ENCODE measurements around the gene NEGR1.

DNA sequence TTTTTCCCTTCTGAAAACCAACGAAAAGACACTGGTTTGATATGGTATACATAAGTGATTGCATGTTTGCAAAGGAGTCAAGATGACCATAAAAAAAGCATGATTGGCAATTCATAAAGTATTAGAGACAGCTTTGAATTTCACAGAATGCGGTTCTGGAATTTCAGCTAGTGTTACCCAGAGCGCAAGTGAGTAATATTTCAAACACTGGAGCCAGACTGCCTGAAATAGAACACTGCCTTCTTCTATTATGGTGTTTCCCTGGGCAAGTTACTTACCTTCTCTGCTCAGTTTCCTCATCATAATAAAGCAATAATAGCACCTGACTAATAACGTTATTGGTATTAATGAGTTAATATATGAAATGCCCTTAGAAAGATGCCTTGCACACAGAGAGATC lies 54.7 kb downstream of the NEGR1 start:
- TF ChIP-seq EZH2phosphoT487 (IDR thresholded peaks at IDR 0.05; ENCODE audit: low read depth, severe bottlenecking, unreplicated experiment): no peak
- TF ChIP-seq, protein P1, sequence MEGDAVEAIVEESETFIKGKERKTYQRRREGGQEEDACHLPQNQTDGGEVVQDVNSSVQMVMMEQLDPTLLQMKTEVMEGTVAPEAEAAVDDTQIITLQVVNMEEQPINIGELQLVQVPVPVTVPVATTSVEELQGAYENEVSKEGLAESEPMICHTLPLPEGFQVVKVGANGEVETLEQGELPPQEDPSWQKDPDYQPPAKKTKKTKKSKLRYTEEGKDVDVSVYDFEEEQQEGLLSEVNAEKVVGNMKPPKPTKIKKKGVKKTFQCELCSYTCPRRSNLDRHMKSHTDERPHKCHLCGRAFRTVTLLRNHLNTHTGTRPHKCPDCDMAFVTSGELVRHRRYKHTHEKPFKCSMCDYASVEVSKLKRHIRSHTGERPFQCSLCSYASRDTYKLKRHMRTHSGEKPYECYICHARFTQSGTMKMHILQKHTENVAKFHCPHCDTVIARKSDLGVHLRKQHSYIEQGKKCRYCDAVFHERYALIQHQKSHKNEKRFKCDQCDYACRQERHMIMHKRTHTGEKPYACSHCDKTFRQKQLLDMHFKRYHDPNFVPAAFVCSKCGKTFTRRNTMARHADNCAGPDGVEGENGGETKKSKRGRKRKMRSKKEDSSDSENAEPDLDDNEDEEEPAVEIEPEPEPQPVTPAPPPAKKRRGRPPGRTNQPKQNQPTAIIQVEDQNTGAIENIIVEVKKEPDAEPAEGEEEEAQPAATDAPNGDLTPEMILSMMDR (IDR thresholded peaks at IDR 0.05; ENCODE audit: poor library complexity): no peak

Data from hepatocyte (in vitro differentiated cells).